DND-41 (cell line): ENCODE data around the gene DUSP15.

Experiments
- ATAC-seq: fragments of 200-7000 bp; cut with Tn5 transposase; 3 replicates; pipeline ENCODE4 v1.9.1; 2021; ENCODE audit warnings: low read depth; ENCODE audit not compliant: insufficient read depth
- DNase-seq: peaks from one replicate; pipeline ENCODE4 v3.0.0-alpha.2; 2020
- H2AFZ ChIP-seq: 2 replicates; pipeline ENCODE4 v1.6.0; 2012; ENCODE audit warnings: low read depth, low read length
- H3K27ac ChIP-seq: 2 replicates; pipeline ENCODE4 v1.5.1; 2012; ENCODE audit warnings: low read length, inconsistent platforms
- H3K27me3 ChIP-seq: fragments of 200-600 bp; sonication (generic); 2 replicates; pipeline ENCODE4 v1.6.0; 2012; ENCODE audit warnings: low read length, mild to moderate bottlenecking, inconsistent platforms; ENCODE audit not compliant: insufficient read depth, poor library complexity
- H3K36me3 ChIP-seq: 2 replicates; pipeline ENCODE4 v1.5.1; 2012; ENCODE audit warnings: low read length, inconsistent platforms; ENCODE audit not compliant: insufficient read depth
- H3K4me1 ChIP-seq: 2 replicates; pipeline ENCODE4 v1.5.1; 2012; ENCODE audit warnings: mild to moderate bottlenecking, low read length; ENCODE audit not compliant: insufficient read depth
- H3K4me2 ChIP-seq: 2 replicates; pipeline ENCODE4 v1.6.0; 2012; ENCODE audit warnings: mild to moderate bottlenecking, moderate library complexity, low read length, inconsistent platforms; ENCODE audit not compliant: insufficient read depth
- H3K4me3 ChIP-seq, 2 experiments: fragments of 200-600 bp in 1 of 2; shearing (Covaris generic) in 1 of 2; 2 replicates each; pipeline ENCODE4 v1.5.1; 2012 to 2016; ENCODE audit warnings: inconsistent platforms in 2 of 2, low read length in 2 of 2, mild to moderate bottlenecking in 2 of 2, low read depth in 1 of 2, moderate library complexity in 1 of 2
- H3K79me2 ChIP-seq: 2 replicates; pipeline ENCODE4 v1.6.0; 2012; ENCODE audit warnings: low read length, inconsistent platforms; ENCODE audit not compliant: insufficient read depth
- H3K9ac ChIP-seq: 2 replicates; pipeline ENCODE4 v1.6.0; 2012; ENCODE audit warnings: low read depth, mild to moderate bottlenecking, inconsistent platforms, low read length, moderate library complexity
- H3K9me3 ChIP-seq: 2 replicates; pipeline ENCODE4 v1.5.1; 2012; ENCODE audit warnings: low read length, moderate library complexity, mild to moderate bottlenecking, inconsistent platforms; ENCODE audit not compliant: insufficient read depth, severe bottlenecking
- H4K20me1 ChIP-seq: 2 replicates; pipeline ENCODE4 v1.6.0; 2012; ENCODE audit warnings: low read length; ENCODE audit not compliant: insufficient read depth
- EZH2 ChIP-seq: IDR thresholded peaks from 3 replicates; pipeline ENCODE4 v1.6.1; 2012; ENCODE audit warnings: borderline replicate concordance, low read depth, mild to moderate bottlenecking, moderate library complexity, low read length, inconsistent platforms; ENCODE audit not compliant: severe bottlenecking
- TF ChIP-seq, protein P1 (sequence below): IDR thresholded peaks from 2 replicates; pipeline ENCODE4 v1.5.1; 2012; ENCODE audit warnings: borderline replicate concordance, low read length, moderate library complexity, mild to moderate bottlenecking; ENCODE audit not compliant: poor library complexity, severe bottlenecking; ENCODE audit errors: extremely low read depth

Gene DUSP15

DNA sequence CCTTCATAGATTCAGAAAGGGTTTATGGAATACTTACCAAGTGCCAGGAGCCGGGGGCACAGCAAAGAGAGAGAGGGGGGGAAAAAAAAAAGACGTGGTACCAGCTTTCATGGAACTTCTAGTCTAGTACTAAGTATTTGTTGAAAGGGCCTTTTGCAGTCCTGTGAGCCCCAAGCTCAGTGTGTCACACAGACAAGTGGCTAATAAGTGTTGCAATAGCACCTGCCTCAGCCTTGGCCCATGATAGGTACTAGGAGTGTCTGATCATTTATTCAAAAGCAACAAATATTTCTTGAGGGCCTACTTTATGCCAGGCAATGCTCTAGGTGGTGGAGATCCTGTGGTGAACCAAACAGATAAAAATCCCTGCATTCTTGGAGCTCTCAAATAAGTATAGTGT, 43.3 kb downstream of the DUSP15 start:
- no peak for TF ChIP-seq EZH2
- TF ChIP-seq, protein P1, sequence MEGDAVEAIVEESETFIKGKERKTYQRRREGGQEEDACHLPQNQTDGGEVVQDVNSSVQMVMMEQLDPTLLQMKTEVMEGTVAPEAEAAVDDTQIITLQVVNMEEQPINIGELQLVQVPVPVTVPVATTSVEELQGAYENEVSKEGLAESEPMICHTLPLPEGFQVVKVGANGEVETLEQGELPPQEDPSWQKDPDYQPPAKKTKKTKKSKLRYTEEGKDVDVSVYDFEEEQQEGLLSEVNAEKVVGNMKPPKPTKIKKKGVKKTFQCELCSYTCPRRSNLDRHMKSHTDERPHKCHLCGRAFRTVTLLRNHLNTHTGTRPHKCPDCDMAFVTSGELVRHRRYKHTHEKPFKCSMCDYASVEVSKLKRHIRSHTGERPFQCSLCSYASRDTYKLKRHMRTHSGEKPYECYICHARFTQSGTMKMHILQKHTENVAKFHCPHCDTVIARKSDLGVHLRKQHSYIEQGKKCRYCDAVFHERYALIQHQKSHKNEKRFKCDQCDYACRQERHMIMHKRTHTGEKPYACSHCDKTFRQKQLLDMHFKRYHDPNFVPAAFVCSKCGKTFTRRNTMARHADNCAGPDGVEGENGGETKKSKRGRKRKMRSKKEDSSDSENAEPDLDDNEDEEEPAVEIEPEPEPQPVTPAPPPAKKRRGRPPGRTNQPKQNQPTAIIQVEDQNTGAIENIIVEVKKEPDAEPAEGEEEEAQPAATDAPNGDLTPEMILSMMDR: no peak
- no peak overlapping the region for H2AFZ ChIP-seq
- no peaks in the 10 kb centered on the region for H3K79me2 ChIP-seq

DNA sequence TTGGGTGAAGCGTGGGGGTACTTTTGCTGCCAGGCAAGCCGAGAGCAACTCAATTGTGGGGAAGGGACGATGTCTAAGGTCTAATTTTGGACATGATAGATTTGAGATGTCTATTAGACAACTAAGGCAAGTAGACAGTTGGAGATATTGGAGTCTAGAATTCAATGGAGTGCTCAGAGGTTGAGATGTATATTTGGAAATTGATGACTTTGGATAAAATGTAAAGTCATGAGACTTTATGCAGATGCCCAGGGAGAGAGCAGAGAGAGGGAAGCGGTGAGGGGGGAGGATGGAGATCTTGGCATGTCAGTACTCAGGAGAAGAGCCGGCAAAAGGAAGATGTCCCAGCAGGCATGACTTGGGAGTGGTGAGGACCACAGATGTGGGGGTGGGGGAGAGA, 44.3 kb downstream of the DUSP15 start:
- Histone ChIP-seq H3K27ac (no peak overlapping the region), H3K4me2 (no peak overlapping the region), H3K27me3 (no peaks in the 10 kb centered on the region), H3K4me3 (no peak overlapping the region), H3K9ac (no peak overlapping the region), H4K20me1 (no peaks in the 10 kb centered on the region), H3K9me3 (no peaks in the 10 kb centered on the region), H2AFZ (no peak overlapping the region), H3K79me2 (no peaks in the 10 kb centered on the region), H3K36me3 (no peaks in the 10 kb centered on the region), H3K4me1 (peaks cover 9% of the 10 kb centered on the region)
- DNase-seq (no peak), ATAC-seq (no peak)
- no peak for TF ChIP-seq EZH2
- TF ChIP-seq, protein P1: no peak

More for the DNA sequence above, 43.3 kb downstream of the DUSP15 start:
- ATAC-seq (no peak), DNase-seq (no peak)
- H3K4me3 ChIP-seq: no peak overlapping the region
- peaks cover 6% of the 10 kb centered on the region; the same call in 1 of the 2 replicates for H4K20me1 ChIP-seq
- no peak overlapping the region for H3K27ac ChIP-seq
- no peak overlapping the region for H3K9ac ChIP-seq
- H3K4me2 ChIP-seq: no peak overlapping the region
- no peaks in the 10 kb centered on the region for H3K36me3 ChIP-seq
- peaks cover 9% of the 10 kb centered on the region for H3K4me1 ChIP-seq
- H3K27me3 ChIP-seq: no peaks in the 10 kb centered on the region
- no peaks in the 10 kb centered on the region for H3K9me3 ChIP-seq

DNA sequence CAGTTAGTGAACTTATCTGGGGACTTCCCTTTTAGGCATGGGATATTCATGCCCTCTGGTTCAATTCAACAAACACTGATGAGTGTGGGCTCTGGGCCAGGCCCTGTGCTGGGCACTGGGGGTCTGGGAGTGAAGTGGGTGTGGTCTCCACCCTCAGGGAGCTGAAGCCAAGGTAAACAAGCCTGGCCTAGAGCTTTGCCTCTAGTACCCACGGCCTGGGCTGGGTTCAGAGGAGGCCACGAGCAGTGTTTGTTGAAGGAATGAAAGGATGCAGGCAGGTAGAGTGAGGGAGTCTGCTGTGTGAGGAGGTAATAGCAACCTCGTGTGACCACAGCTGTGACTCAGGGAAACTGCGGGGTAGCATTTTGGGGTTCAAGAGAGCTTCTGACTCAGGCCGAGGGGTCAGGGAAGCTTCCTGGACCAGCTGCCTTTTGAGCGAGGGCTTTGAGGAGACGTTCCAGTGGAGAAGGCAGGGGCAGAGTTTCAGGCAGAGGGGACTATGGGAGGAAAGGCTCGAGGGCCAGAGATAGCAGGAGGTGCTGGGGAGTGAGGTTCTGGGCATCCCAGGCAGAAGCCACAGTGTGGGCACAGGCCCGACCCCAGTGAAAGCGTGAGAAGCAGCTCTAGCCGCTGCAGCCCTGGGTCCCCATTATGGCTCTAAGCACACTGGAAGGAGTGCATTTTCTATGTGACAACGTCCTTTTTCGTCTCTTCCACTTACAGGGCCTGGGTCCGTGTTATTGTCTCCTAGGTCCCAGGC, 45.6 kb downstream of the DUSP15 start:
- TF ChIP-seq, protein P1: no peak
- TF ChIP-seq EZH2: no peak
- H3K4me2 ChIP-seq: no peak overlapping the region
- no peak overlapping the region for H3K27ac ChIP-seq
- H3K27me3 ChIP-seq: no peaks in the 10 kb centered on the region
- DNase-seq (no peak), ATAC-seq (no peak)
- H3K4me1 ChIP-seq: peaks cover 9% of the 10 kb centered on the region
- no peaks in the 10 kb centered on the region for H4K20me1 ChIP-seq
- no peak overlapping the region for H3K9ac ChIP-seq
- H3K9me3 ChIP-seq: no peaks in the 10 kb centered on the region
- no peaks in the 10 kb centered on the region for H3K79me2 ChIP-seq
- no peak overlapping the region for H2AFZ ChIP-seq
- no peaks in the 10 kb centered on the region for H3K36me3 ChIP-seq
- no peak overlapping the region for H3K4me3 ChIP-seq
